ENCODE data around the gene RPL14. TPM values are rescaled to one million over a fixed set of nuclear protein-coding genes. Genes with fewer than 3 reads are reported as not detected.

RPL14 gene
- total and polyA plus RNA-seq, 2 of the 13 experiments (the other 11 are each of a cell fraction or from before 2014, with no cell fraction given), result 502 to 1,291 TPM

DNA sequence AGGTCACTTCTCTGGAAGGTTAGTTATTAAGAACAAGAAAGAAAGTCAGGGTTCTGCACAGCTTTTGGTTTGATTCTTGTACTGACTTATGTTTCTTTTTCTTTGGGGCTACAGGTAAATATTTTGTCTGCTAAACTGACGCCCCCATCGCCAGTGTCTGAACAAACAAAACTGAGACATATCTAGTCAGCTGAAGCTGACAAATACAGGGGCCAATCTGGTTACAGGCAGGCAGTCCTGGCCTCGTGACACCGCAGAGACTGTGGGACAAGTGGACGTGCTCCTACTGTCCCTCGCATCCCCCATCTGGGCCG, 4.6 kb upstream of the RPL14 start (continued):
- TF ChIP-seq, protein P1, sequence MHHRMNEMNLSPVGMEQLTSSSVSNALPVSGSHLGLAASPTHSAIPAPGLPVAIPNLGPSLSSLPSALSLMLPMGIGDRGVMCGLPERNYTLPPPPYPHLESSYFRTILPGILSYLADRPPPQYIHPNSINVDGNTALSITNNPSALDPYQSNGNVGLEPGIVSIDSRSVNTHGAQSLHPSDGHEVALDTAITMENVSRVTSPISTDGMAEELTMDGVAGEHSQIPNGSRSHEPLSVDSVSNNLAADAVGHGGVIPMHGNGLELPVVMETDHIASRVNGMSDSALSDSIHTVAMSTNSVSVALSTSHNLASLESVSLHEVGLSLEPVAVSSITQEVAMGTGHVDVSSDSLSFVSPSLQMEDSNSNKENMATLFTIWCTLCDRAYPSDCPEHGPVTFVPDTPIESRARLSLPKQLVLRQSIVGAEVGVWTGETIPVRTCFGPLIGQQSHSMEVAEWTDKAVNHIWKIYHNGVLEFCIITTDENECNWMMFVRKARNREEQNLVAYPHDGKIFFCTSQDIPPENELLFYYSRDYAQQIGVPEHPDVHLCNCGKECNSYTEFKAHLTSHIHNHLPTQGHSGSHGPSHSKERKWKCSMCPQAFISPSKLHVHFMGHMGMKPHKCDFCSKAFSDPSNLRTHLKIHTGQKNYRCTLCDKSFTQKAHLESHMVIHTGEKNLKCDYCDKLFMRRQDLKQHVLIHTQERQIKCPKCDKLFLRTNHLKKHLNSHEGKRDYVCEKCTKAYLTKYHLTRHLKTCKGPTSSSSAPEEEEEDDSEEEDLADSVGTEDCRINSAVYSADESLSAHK (CRISPR knock-in tag; IDR thresholded peaks at IDR 0.05; ENCODE audit: borderline replicate concordance), result no peak
- no peak for TF ChIP-seq KLF13 (CRISPR knock-in tag; IDR thresholded peaks at IDR 0.05)
- TF ChIP-seq ISX (CRISPR knock-in tag; conservative IDR thresholded peaks at IDR 0.05), result no peak
- no peak for TF ChIP-seq ZNF776 (CRISPR knock-in tag; IDR thresholded peaks at IDR 0.05)
- TF ChIP-seq ZNF234 (CRISPR knock-in tag; conservative IDR thresholded peaks at IDR 0.05), result no peak
- TF ChIP-seq, protein P2, sequence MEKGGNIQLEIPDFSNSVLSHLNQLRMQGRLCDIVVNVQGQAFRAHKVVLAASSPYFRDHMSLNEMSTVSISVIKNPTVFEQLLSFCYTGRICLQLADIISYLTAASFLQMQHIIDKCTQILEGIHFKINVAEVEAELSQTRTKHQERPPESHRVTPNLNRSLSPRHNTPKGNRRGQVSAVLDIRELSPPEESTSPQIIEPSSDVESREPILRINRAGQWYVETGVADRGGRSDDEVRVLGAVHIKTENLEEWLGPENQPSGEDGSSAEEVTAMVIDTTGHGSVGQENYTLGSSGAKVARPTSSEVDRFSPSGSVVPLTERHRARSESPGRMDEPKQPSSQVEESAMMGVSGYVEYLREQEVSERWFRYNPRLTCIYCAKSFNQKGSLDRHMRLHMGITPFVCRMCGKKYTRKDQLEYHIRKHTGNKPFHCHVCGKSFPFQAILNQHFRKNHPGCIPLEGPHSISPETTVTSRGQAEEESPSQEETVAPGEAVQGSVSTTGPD (CRISPR knock-in tag; IDR thresholded peaks at IDR 0.05), result no peak
- no peak for TF ChIP-seq NFKB2 (CRISPR knock-in tag; IDR thresholded peaks at IDR 0.05; ENCODE audit: borderline replicate concordance)
- TF ChIP-seq CCDC6 (CRISPR knock-in tag; IDR thresholded peaks at IDR 0.05), result no peak
- TF ChIP-seq ZNF781 (CRISPR knock-in tag; IDR thresholded peaks at IDR 0.05; ENCODE audit: borderline replicate concordance, not compliant biosample characterization), result no peak
- TF ChIP-seq, protein P3, sequence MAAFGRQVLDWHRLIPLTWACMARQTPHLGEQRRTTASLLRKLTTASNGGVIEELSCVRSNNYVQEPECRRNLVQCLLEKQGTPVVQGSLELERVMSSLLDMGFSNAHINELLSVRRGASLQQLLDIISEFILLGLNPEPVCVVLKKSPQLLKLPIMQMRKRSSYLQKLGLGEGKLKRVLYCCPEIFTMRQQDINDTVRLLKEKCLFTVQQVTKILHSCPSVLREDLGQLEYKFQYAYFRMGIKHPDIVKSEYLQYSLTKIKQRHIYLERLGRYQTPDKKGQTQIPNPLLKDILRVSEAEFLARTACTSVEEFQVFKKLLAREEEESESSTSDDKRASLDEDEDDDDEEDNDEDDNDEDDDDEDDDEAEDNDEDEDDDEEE (CRISPR knock-in tag; IDR thresholded peaks at IDR 0.05), result no peak
- no peak for TF ChIP-seq ZSCAN25 (CRISPR knock-in tag; IDR thresholded peaks at IDR 0.05)
- TF ChIP-seq, protein P4, sequence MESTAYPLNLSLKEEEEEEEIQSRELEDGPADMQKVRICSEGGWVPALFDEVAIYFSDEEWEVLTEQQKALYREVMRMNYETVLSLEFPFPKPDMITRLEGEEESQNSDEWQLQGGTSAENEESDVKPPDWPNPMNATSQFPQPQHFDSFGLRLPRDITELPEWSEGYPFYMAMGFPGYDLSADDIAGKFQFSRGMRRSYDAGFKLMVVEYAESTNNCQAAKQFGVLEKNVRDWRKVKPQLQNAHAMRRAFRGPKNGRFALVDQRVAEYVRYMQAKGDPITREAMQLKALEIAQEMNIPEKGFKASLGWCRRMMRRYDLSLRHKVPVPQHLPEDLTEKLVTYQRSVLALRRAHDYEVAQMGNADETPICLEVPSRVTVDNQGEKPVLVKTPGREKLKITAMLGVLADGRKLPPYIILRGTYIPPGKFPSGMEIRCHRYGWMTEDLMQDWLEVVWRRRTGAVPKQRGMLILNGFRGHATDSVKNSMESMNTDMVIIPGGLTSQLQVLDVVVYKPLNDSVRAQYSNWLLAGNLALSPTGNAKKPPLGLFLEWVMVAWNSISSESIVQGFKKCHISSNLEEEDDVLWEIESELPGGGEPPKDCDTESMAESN (CRISPR knock-in tag; conservative IDR thresholded peaks at IDR 0.05), result no peak
- TF ChIP-seq ASH2L (IDR thresholded peaks at IDR 0.05; ENCODE audit: insufficient read length, low read depth, low read length), result no peak
- TF ChIP-seq, protein P5, sequence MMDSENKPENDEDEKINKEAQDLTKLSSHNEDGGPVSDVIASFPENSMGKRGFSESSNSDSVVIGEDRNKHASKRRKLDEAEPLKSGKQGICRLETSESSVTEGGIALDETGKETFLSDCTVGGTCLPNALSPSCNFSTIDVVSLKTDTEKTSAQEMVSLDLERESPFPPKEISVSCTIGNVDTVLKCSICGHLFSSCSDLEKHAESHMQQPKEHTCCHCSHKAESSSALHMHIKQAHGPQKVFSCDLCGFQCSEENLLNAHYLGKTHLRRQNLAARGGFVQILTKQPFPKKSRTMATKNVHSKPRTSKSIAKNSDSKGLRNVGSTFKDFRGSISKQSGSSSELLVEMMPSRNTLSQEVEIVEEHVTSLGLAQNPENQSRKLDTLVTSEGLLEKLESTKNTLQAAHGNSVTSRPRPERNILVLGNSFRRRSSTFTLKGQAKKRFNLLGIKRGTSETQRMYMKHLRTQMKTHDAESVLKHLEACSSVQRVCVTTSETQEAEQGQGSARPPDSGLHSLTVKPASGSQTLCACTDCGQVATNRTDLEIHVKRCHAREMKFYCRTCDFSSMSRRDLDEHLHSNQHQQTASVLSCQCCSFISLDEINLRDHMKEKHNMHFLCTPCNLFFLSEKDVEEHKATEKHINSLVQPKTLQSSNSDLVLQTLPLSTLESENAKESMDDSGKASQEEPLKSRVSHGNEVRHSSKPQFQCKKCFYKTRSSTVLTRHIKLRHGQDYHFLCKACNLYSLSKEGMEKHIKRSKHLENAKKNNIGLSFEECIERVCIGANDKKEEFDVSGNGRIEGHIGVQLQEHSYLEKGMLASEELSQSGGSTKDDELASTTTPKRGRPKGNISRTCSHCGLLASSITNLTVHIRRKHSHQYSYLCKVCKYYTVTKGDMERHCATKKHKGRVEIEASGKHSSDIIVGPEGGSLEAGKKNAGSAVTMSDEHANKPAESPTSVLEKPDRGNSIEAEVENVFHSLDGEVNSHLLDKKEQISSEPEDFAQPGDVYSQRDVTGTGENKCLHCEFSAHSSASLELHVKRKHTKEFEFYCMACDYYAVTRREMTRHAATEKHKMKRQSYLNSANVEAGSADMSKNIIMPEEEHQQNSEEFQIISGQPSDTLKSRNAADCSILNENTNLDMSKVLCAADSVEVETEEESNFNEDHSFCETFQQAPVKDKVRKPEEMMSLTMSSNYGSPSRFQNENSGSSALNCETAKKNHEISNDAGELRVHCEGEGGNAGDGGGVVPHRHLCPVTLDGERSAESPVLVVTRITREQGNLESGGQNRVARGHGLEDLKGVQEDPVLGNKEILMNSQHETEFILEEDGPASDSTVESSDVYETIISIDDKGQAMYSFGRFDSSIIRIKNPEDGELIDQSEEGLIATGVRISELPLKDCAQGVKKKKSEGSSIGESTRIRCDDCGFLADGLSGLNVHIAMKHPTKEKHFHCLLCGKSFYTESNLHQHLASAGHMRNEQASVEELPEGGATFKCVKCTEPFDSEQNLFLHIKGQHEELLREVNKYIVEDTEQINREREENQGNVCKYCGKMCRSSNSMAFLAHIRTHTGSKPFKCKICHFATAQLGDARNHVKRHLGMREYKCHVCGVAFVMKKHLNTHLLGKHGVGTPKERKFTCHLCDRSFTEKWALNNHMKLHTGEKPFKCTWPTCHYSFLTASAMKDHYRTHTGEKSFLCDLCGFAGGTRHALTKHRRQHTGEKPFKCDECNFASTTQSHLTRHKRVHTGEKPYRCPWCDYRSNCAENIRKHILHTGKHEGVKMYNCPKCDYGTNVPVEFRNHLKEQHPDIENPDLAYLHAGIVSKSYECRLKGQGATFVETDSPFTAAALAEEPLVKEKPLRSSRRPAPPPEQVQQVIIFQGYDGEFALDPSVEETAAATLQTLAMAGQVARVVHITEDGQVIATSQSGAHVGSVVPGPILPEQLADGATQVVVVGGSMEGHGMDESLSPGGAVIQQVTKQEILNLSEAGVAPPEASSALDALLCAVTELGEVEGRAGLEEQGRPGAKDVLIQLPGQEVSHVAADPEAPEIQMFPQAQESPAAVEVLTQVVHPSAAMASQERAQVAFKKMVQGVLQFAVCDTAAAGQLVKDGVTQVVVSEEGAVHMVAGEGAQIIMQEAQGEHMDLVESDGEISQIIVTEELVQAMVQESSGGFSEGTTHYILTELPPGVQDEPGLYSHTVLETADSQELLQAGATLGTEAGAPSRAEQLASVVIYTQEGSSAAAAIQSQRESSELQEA (CRISPR knock-in tag; IDR thresholded peaks at IDR 0.05; ENCODE audit: not compliant biosample characterization), result no peak
- no peak for TF ChIP-seq DR1 (CRISPR knock-in tag; IDR thresholded peaks at IDR 0.05)
